HG03378 (cell line): Measurements from ENCODE around the gene ADGRV1.

Experiments
- ATAC-seq: cut with Tn5 transposase; IDR thresholded peaks from one replicate; pipeline ENCODE4 v1.9.1; 2021; ENCODE audit warnings: mild to moderate bottlenecking, moderate library complexity; ENCODE audit not compliant: unreplicated experiment

The ADGRV1 gene

GRCh38 chr5:90558344-90559192 lies at the start of gene ADGRV1:
Gene ADGRV1, plus strand, starts transcription at chr5:90558797. Its CDS starts 99 bp downstream, at chr5:90558896.
- ATAC-seq = no peak

DNA sequence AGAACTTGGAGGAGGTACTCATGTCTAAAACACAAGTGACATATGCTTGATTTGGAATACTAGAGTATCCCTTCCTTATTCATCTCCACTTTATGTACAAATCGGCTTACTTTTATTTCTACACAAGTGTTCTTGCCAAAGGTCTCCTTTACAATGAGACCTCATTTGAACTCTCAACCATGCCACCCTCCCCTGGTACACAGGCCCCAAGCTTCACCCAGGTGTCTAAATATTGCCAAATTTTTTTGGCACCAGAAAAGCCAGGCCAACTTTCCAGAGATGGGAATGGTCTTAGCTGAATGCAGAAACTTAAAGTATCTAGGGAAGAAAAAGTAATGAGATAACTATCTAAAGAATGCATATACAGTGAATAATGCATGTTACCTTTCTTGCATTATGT lies 48.2 kb upstream of the ADGRV1 start:
- ATAC-seq = no peak

GRCh38 chr5:90514520-90514919 lies 44.1 kb upstream of the ADGRV1 start:
- no peak for ATAC-seq

GRCh38 chr5:90518661-90519060 lies 39.9 kb upstream of the ADGRV1 start:
- ATAC-seq = no peak

DNA sequence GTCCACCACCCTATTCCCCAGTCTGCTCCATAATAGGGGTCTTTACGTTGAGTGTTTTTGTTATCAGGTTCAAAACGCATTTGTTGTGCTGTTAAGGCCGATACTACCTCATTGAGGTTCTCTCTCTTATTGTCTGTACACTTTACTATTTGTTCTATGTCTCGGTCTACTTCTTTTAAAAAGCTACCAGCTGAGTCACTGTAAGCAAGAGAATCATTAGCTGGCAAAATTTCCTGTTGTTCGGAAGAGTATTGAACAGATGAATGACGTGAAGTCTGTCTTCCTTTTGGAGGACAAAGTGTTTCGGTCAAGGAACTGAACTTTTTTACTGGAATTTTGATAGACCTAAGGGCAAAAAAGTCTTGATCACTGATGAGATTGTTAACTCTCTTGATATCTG lies 39.5 kb upstream of the ADGRV1 start:
- ATAC-seq = no peak

DNA sequence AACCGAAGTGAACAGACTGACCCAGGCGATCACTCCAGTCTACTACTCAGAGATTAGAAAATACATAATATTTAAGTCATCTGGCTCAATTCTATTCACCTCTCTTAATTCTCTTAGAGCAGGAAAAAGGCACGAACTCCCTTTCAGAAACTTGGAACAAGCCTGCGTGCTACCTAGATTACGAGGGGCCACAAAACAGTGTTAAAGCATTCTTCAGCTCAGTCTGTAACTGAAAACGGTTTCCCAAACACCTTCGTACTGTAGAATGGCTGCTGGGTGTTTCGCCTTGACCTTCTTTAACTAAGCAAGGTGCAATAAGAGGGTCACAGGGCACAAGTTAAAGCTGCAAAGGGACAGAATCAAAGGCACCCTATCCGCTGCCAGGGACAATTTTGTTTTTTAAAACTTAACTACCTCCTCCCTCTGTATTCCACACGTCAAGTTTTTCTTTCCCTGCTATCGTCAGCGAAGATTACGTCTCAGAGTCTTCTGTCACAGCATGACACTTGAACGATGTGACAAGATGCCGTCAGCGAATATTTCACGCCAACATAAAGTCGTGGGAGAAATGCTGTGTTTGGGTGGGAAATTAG lies 29.9 kb upstream of the ADGRV1 start:
- peak; percentile 8 for ATAC-seq

- peak; percentile 86 for ATAC-seq
Observed at GRCh38 chr5:90529194-90529938, 29.2 kb upstream of the ADGRV1 start, which contains the start of gene LYSMD3. Gene LYSMD3, minus strand, starts transcription at chr5:90529584. Its CDS starts 4,295 bp downstream, at chr5:90525289.

DNA sequence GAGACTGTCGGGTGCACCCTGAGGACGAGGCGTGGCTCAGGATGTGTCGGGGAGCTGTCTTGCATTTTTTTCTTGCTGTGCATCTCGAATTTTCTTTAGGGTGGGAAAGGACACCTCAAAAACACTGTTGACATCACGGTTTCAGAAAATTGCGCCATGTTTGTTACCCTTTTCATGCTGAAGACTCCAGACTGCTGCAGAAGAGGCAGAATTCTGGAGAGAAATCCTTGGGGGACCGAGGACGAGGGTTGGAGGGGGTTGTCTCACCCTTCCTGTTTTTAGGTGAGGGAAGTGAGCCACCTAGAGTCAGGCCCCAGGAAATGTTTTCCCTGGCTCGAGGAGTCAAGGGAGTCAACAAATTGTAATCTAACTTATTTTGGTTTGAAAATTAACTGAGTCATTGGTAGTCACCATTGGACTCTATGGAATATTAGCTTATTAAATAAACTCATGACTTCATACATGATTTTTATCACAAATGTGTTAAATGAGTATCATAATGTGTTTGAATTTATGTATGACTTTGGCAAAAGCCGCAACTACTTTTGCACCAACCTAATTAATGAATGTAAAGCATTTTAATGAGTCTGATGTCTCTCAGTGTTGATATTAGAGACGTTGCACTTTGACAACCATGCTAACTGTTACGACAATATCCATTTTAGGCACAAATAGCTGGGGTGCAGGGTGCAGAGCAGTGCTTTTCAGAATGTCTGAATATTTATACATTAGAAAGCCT lies 28.5 kb upstream of the ADGRV1 start:
- peak; percentile 48 for ATAC-seq

DNA sequence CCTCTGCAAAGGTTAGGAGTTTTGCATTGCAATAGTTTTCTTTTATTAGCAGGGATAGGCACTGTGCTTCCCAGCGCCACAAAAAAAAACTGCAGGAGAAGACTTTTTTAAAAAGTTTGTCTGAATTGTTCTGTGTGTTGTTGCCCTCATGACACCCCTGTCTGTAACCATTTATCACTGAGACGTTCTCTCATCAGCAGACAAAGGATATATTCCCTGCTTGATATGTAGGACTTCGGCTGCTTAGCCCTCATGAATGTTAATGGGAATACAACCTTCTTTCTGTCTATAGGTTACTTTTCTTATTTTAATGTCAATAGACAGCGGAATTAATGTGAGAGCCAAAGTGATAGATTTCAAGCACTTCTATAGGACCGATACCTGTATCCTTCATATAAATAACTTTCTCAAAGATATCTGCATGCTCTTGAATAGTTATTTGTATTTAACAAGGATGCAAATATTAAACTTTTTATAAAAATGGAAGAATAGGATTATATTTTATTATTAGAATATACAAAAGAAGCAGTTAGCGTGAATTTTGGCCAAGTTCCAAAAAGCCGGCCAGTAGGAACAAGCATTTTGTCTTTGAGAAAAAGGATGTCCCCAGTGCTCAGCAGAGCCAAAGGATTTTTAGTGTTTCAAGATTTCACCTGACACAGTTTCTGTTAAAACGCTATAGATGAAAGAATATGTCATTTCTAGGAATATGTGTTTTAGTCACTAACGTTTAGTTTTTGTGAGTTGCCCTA lies 27.7 kb upstream of the ADGRV1 start:
- ATAC-seq = no peak

GRCh38 chr5:90533794-90534193 lies 24.8 kb upstream of the ADGRV1 start:
- ATAC-seq = no peak

DNA sequence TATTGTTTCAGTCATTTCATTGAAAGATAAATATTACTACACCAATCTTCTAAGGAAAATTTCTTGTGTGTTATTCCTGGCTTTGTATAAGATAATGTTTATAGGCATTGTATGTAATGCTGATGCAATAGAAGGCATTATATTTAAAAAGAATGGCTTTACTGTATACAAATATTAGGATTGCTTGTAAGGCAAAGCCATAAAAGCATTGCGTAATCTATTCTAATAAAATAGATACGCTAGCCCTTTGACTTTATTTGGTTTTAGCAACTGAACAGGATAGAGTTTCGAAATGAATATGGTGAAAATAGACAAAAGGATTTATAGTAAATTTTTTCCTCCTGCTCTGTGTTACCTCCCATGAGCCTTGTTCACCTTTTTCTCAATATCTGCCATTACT lies 23.7 kb upstream of the ADGRV1 start:
- ATAC-seq = no peak

DNA sequence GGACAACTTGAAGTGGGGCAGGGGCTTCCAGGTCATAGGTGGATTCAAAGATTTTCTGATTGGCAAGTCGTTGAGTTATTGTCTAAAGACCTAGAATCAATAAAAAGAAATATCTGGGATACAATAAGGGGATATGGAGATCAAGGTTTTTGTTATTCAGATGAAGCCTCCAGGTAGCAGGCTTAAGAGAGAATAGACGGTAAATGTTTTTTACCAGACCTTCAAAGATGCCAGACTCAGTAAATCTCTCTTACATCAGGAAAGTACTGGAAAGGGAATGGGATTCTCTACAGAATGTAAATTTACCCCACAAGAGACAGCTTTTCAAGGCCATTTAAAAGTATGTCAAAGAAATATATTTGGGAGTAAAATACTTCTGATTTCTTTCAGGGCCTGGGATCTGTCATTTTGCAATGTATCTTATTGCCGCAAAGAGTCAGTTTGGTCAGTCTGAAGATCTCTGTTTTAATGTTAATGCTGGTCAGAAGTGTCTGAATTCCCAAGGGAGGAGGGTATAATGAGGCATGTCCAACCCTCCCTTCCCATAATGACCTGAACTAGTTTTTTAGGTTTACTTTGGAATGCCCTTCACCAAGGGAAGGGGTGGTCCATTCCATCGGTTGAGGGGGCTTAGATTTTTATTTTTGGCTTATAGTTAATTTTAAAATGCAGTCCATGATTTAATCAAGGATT lies 15.6 kb upstream of the ADGRV1 start:
- ATAC-seq = no peak

GRCh38 chr5:90545511-90545910 lies 13.1 kb upstream of the ADGRV1 start:
- ATAC-seq = no peak

GRCh38 chr5:90546216-90546837 lies 12.3 kb upstream of the ADGRV1 start:
- ATAC-seq = no peak

DNA sequence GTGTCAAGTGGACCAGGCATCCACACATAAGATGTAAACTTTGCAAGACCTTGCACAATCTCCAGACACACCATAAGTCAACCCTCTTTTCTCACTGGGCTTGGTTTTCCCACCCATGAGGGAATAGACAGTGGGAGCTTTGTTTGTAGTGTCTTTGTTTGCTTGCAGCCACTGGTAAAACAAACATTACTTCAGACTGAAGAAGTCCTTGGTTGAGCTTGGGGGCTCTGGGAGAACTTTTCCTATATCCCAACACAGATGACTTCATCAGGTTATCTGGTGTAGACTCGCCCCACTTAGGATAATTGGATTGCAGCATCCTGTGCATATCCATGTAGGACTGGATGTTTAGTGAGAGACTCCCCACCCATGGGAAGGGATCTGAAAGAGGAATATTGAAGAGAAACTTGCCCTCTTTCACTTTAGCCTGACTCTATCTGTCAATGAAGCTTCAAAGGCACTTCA lies 11.5 kb upstream of the ADGRV1 start:
- ATAC-seq = no peak

DNA sequence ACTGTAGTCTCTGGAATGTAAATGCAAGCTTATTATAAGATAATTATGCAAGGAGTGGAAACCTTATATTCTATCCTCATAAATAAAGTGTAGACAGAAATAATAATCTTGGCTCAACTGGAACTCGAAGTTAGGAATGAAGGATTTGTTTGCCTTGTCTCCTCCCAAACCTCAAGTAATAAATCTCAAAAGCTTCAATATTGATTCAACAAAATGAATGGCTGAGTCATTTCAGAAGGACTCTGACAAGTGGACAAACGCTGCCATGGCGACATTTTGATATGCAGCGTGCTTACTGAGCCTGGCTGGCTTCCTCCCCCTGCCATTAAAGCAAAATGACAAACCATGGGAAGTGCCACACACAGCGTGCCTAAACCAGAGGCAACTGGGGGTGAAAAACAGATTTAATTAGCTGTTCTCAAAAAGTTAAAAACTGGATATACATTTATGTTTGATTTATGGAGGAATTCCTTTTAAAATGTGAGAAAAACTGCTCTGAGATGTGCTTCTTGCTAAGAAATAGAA lies 10.5 kb upstream of the ADGRV1 start:
- no peak for ATAC-seq

- ATAC-seq = no peak
Observed at GRCh38 chr5:90549223-90549622, 9.4 kb upstream of the ADGRV1 start.

DNA sequence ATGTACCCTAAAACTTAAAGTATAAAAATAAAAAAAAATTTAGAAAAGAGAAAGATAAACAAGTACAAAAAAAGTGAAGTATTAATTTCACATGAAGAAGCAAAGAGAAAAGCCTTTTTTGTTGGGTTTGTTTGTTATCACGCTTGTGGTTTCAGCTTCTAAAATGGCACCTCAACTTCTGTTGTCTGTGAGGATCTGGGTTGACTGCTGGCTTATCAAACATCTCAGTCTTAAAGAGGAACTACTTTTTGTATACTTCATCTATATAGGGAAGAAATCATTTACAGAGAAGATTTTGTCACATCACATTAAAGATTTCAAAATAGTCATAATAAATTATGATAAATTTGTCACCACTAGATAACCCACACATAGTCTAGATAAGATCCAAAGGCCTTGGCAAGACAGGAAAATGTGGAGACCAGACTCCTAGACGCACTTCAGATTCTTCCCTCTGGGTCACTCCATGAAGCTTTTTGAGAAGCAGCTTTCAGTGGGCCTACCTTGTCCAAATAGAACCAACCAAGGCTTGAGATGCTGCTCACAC lies 8.8 kb upstream of the ADGRV1 start:
- ATAC-seq = no peak

DNA sequence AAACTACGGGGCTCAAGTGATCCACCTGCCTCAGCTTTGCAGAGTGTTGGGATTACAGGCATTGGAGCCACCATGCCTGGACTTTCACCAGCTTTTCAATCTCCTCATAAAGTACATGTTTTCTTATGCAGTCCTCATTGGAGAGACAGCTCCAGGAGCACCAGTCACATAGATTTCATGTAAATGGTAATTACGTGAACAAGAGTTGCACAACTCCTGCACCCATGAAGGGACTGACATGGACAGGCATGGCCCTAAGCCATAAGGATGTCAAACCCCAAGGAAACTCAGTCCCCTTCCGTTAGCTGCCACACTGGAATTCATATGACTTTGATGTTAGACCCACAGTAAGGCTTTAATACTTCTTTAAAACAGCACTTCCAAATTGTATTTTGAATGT lies 7.6 kb upstream of the ADGRV1 start:
- no peak for ATAC-seq
